Keratinocyte (primary cell): ENCODE data around the gene FBXW9. TPM values are rescaled to one million over a fixed set of nuclear protein-coding genes. Genes with fewer than 3 reads are reported as not detected.
A peak's percentile ranks its signal among the peaks of the same experiment; 100 is the strongest.

Experiments used
- DNase-seq: peaks from one replicate; pipeline ENCODE4 v3.0.0-alpha.2; 2011; ENCODE audit warnings: low read depth, missing footprints, low spot score
- FAIRE-seq: peaks from 2 replicates; lab custom pipeline; 2011; peaks lifted over from hg19 to GRCh38; lab: Jason Lieb, UNC
- H2AFZ ChIP-seq: 2 replicates; pipeline ENCODE4 v1.6.0; 2012; ENCODE audit warnings: low read length, control low read depth, inconsistent platforms; ENCODE audit not compliant: control insufficient read depth
- H3K27ac ChIP-seq: 2 replicates; pipeline ENCODE4 v1.5.1; 2011; ENCODE audit warnings: low read length; ENCODE audit not compliant: control insufficient read depth, insufficient read depth
- H3K27me3 ChIP-seq: 3 replicates; pipeline ENCODE4 v1.6.0; 2011; ENCODE audit warnings: low read length; ENCODE audit not compliant: control insufficient read depth, insufficient read depth; ENCODE audit errors: extremely low read depth
- H3K36me3 ChIP-seq, 2 experiments: 2 replicates in 1 of 2; 3 replicates in 1 of 2; pipeline ENCODE4 v1.5.1; 2011; ENCODE audit warnings: low read length in 2 of 2, mild to moderate bottlenecking in 1 of 2; ENCODE audit not compliant: control insufficient read depth in 2 of 2, insufficient read depth in 2 of 2; ENCODE audit errors: extremely low read depth in 1 of 2
- H3K4me1 ChIP-seq: 3 replicates; pipeline ENCODE4 v1.5.1; 2011; ENCODE audit warnings: low read length; ENCODE audit not compliant: control insufficient read depth, insufficient read depth; ENCODE audit errors: extremely low read depth
- H3K4me2 ChIP-seq: 3 replicates; pipeline ENCODE4 v1.6.0; 2011; ENCODE audit warnings: low read depth, low read length; ENCODE audit not compliant: control insufficient read depth, insufficient read depth; ENCODE audit errors: extremely low read depth
- H3K4me3 ChIP-seq, 3 experiments: fragments of 200-600 bp in 1 of 3; sonication (generic) in 1 of 3; 2 replicates in 2 of 3; 3 replicates in 1 of 3; pipeline ENCODE4 v1.5.1; 2011 to 2016; ENCODE audit warnings: low read length in 3 of 3, mild to moderate bottlenecking in 3 of 3, control low read depth in 2 of 3, inconsistent platforms in 1 of 3, low read depth in 1 of 3, mixed read lengths in 1 of 3, mixed run types in 1 of 3, moderate library complexity in 1 of 3; ENCODE audit not compliant: control insufficient read depth in 2 of 3, insufficient read depth in 2 of 3; ENCODE audit errors: extremely low read depth in 1 of 3
- H3K79me2 ChIP-seq: 2 replicates; pipeline ENCODE4 v1.6.0; 2012; ENCODE audit warnings: low read length; ENCODE audit not compliant: control insufficient read depth, insufficient read depth
- H3K9ac ChIP-seq: 3 replicates; pipeline ENCODE4 v1.6.0; 2011; ENCODE audit warnings: low read length; ENCODE audit not compliant: control insufficient read depth, insufficient read depth; ENCODE audit errors: extremely low read depth
- H3K9me1 ChIP-seq: 3 replicates; pipeline ENCODE4 v1.6.0; 2011; ENCODE audit warnings: low read length; ENCODE audit not compliant: control insufficient read depth, insufficient read depth; ENCODE audit errors: extremely low read depth
- H3K9me3 ChIP-seq: 2 replicates; pipeline ENCODE4 v1.5.1; 2012; ENCODE audit warnings: low read depth, low read length; ENCODE audit not compliant: control insufficient read depth
- H4K20me1 ChIP-seq: 3 replicates; pipeline ENCODE4 v1.6.0; 2011; ENCODE audit warnings: low read length; ENCODE audit not compliant: control insufficient read depth, insufficient read depth; ENCODE audit errors: extremely low read depth
- CTCF ChIP-seq, 3 experiments: IDR thresholded peaks in 1 of 3; conservative IDR thresholded peaks in 1 of 3; optimal IDR thresholded peaks in 1 of 3; 2 replicates in 2 of 3; 3 replicates in 1 of 3; pipeline versions ENCODE3 to v1.5.1; 2011; ENCODE audit warnings: low read length in 3 of 3, mild to moderate bottlenecking in 3 of 3, moderate library complexity in 2 of 3, control low read depth in 1 of 3, inconsistent platforms in 1 of 3; ENCODE audit not compliant: insufficient read depth in 2 of 3; ENCODE audit errors: extremely low read depth in 1 of 3
- EZH2 ChIP-seq: IDR thresholded peaks from one replicate; pipeline ENCODE4 v1.6.1; 2012; ENCODE audit warnings: inconsistent platforms, mild to moderate bottlenecking, low read length, moderate library complexity
- dilution Hi-C: fragments of 300-500 bp; cut with MboI; formaldehyde crosslinking; loops from one replicate; pipeline ENCODE4 v1.7.0; 2020; ENCODE audit warnings: low sequenced_read_pairs; ENCODE audit not compliant: extremely low pct_ligation_motif_present
- polyA plus RNA-seq, 5 experiments: library from polyadenylated mRNA; depleted of rRNA in 3 of 5; stranded (reverse) in 3 of 5; stranded (forward) in 1 of 5; unstranded in 1 of 5; fragments of >200 nt; gene quantifications; 1 replicate in 1 of 5; 2 replicates in 3 of 5; 3 replicates in 1 of 5; pipeline versions ENCODE4 v1.2.1 to v1.2.3, GENCODE V29; 2011 to 2012; ENCODE audit warnings: missing spikeins in 2 of 5, low read depth in 1 of 5, low replicate concordance in 1 of 5

The FBXW9 gene
- polyA plus RNA-seq, 1 donor (not counting 4 experiments of a cell fraction or from before 2014, with no cell fraction given) = 5.6 TPM

GRCh38 chr19:12722566-12723380, 26.3 kb upstream of the FBXW9 start:
- Histone ChIP-seq H3K9me1 (no peaks in the 10 kb centered on the region), H3K9ac (peak overlapping the region; percentile 90), H3K27ac (peak overlapping the region; percentile 93), H3K79me2 (peaks cover 55% of the 10 kb centered on the region), H4K20me1 (peaks cover 6% of the 10 kb centered on the region), H3K4me2 (peak overlapping the region; percentile 84), H3K9me3 (no peaks in the 10 kb centered on the region), H3K4me1 (peaks cover 24% of the 10 kb centered on the region), H2AFZ (peak overlapping the region; percentile 34), H3K36me3 (peaks cover 5 to 11% of the 10 kb centered on the region in 2 experiments), H3K4me3 (peak overlapping the region; percentile 77 to 92 (median 90)), H3K27me3 (no peaks in the 10 kb centered on the region)
- FAIRE-seq = peak; percentile 89
- DNase-seq = peak; percentile 88
- no peak for TF ChIP-seq CTCF (optimal IDR thresholded peaks at IDR 0.05 in 1 of 3, IDR thresholded peaks at IDR 0.05 in 1 of 3, conservative IDR thresholded peaks at IDR 0.05 in 1 of 3; ENCODE audit: extremely low read depth in 1 of 3, insufficient read depth in 2 of 3, low read length in 3 of 3)
- TF ChIP-seq EZH2 = no peak
- dilution Hi-C loops = no loop called here

GRCh38 chr19:12721656-12722565, 25.5 kb upstream of the FBXW9 start:
- dilution Hi-C loops = no loop called here
- H3K27me3 ChIP-seq = no peaks in the 10 kb centered on the region
- DNase-seq (no peak), FAIRE-seq (no peak)
- H3K9ac ChIP-seq = peak overlapping the region; percentile 90
- H3K79me2 ChIP-seq = peaks cover 63% of the 10 kb centered on the region
- H3K36me3 ChIP-seq = peaks cover 11 to 17% of the 10 kb centered on the region in 2 experiments
- peak overlapping the region; percentile 77 to 92 (median 90) for H3K4me3 ChIP-seq
- TF ChIP-seq EZH2 (no peak), CTCF (optimal IDR thresholded peaks at IDR 0.05 in 1 of 3, IDR thresholded peaks at IDR 0.05 in 1 of 3, conservative IDR thresholded peaks at IDR 0.05 in 1 of 3; ENCODE audit: extremely low read depth in 1 of 3, insufficient read depth in 2 of 3, low read length in 3 of 3) (no peak)
- no peaks in the 10 kb centered on the region for H3K9me3 ChIP-seq
- peaks cover 23% of the 10 kb centered on the region for H3K4me1 ChIP-seq
- peak overlapping the region; percentile 93 for H3K27ac ChIP-seq
- H4K20me1 ChIP-seq = peaks cover 9% of the 10 kb centered on the region
- peak overlapping the region; percentile 40 for H2AFZ ChIP-seq
- no peaks in the 10 kb centered on the region for H3K9me1 ChIP-seq
- peak overlapping the region; percentile 97 for H3K4me2 ChIP-seq
